ENCODE measurements around the gene ABCC4.

ABCC4 gene

GRCh38 chr13:95248953-95249352, 52.3 kb downstream of the ABCC4 start:
- POLR2A ChIA-PET: no interaction called here
- Histone ChIP-seq H3K4me3 (ENCODE audit: low read depth, low read length) (no peak overlapping the region), H3K9me3 (ENCODE audit: control insufficient read depth, insufficient read depth, low read depth, low read length) (no peaks in the 10 kb centered on the region), H3K36me3 (ENCODE audit: control insufficient read depth in 2 of 2, insufficient read depth in 1 of 2, low read length in 2 of 2) (peaks cover 0 to 15% of the 10 kb centered on the region in 2 experiments; a peak in 1 of 3 replicates), H3K27ac (ENCODE audit: extremely low read depth, low read depth, low read length) (no peak overlapping the region), H3K4me1 (ENCODE audit: control insufficient read depth, insufficient read depth, low read length) (0 out of 2 replicates have a peak, but pooled peaks cover 4% of the 10 kb centered on the region)
- no peak for TF ChIP-seq ZNF518A (tag by site-specific recombination; conservative IDR thresholded peaks at IDR 0.05; ENCODE audit: low read depth)
- TF ChIP-seq ZEB2 (tag by site-specific recombination; IDR thresholded peaks at IDR 0.05): no peak
- no peak for TF ChIP-seq KLF1 (tag by site-specific recombination; IDR thresholded peaks at IDR 0.05)
- no peak for TF ChIP-seq ZNF777 (tag by site-specific recombination; IDR thresholded peaks at IDR 0.05; ENCODE audit: borderline replicate concordance)
- TF ChIP-seq BCL11A (tag by site-specific recombination; IDR thresholded peaks at IDR 0.05; ENCODE audit: low read depth): no peak
- TF ChIP-seq GLI2 (tag by site-specific recombination; IDR thresholded peaks at IDR 0.05; ENCODE audit: borderline replicate concordance, low read depth): no peak
- no peak for TF ChIP-seq ZNF513 (tag by site-specific recombination; IDR thresholded peaks at IDR 0.05)
- no peak for TF ChIP-seq ZNF660 (tag by site-specific recombination; IDR thresholded peaks at IDR 0.05)
- no peak for TF ChIP-seq ZSCAN16 (tag by site-specific recombination; IDR thresholded peaks at IDR 0.05)
- TF ChIP-seq ZFHX2 (tag by site-specific recombination; conservative IDR thresholded peaks at IDR 0.05): no peak
- TF ChIP-seq, protein P1, sequence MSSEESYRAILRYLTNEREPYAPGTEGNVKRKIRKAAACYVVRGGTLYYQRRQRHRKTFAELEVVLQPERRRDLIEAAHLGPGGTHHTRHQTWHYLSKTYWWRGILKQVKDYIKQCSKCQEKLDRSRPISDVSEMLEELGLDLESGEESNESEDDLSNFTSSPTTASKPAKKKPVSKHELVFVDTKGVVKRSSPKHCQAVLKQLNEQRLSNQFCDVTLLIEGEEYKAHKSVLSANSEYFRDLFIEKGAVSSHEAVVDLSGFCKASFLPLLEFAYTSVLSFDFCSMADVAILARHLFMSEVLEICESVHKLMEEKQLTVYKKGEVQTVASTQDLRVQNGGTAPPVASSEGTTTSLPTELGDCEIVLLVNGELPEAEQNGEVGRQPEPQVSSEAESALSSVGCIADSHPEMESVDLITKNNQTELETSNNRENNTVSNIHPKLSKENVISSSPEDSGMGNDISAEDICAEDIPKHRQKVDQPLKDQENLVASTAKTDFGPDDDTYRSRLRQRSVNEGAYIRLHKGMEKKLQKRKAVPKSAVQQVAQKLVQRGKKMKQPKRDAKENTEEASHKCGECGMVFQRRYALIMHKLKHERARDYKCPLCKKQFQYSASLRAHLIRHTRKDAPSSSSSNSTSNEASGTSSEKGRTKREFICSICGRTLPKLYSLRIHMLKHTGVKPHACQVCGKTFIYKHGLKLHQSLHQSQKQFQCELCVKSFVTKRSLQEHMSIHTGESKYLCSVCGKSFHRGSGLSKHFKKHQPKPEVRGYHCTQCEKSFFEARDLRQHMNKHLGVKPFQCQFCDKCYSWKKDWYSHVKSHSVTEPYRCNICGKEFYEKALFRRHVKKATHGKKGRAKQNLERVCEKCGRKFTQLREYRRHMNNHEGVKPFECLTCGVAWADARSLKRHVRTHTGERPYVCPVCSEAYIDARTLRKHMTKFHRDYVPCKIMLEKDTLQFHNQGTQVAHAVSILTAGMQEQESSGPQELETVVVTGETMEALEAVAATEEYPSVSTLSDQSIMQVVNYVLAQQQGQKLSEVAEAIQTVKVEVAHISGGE (tag by site-specific recombination; conservative IDR thresholded peaks at IDR 0.05; ENCODE audit: low read depth): no peak
- no peak for TF ChIP-seq GLIS1 (tag by site-specific recombination; IDR thresholded peaks at IDR 0.05)
- TF ChIP-seq INSM2 (tag by site-specific recombination; IDR thresholded peaks at IDR 0.05): no peak
- no peak for TF ChIP-seq ZNF658 (tag by site-specific recombination; IDR thresholded peaks at IDR 0.05)
- no peak for TF ChIP-seq ZNF701 (tag by site-specific recombination; IDR thresholded peaks at IDR 0.05)
- TF ChIP-seq ZNF274 (IDR thresholded peaks at IDR 0.05; ENCODE audit: low read length): no peak
- TF ChIP-seq ZNF274 (tag by site-specific recombination; IDR thresholded peaks at IDR 0.05; ENCODE audit: borderline replicate concordance): no peak
- TF ChIP-seq ZNF24 (tag by site-specific recombination; IDR thresholded peaks at IDR 0.05): no peak
- CTCF ChIA-PET: interaction anchor here (0.5 kb wide), 1 partner anchor 373 kb away, joined by 5 read pairs; no protein-coding TSS in a partner anchor
